ENCODE results near the gene TMEFF1. TPM values are rescaled to one million over a fixed set of nuclear protein-coding genes. Genes with fewer than 3 reads are reported as not detected.
"Not testable (repeated sequence)": the region's sequence is repeated elsewhere in the genome, so short reads cannot be mapped to it uniquely, and the experiment has no call there.

TMEFF1 gene
- total RNA-seq, 1 experiment from 2014 or later, result 2.7 TPM

DNA sequence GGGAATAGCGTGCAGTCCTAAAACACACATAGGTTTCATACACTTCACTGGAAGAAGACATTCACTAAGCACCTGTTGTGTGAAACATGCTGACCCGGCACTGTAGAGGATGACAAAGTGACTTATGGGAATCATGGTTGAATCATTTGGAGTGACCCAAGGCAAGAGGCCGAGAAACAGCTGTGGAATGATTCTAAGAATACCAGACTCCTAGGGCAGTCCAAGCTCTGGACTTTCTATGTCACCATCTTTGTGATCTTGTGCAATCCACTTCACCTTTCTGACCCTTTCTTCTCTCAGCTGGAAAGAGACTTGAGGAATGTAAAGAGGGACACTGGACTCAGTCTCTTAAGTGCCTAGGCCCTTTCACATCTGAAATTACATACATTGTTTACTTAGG lies 32.9 kb upstream of the TMEFF1 start:
- POLR2A ChIA-PET, result interaction anchor here (0.6 kb wide), 1 partner anchor 28 kb away, joined by 4 read pairs; no protein-coding TSS in a partner anchor
- Mint-ChIP-seq H3K27me3 (ENCODE audit: insufficient read depth, unreplicated experiment) (no peaks in the 10 kb centered on the region), H3K36me3 (ENCODE audit: insufficient read depth, unreplicated experiment) (peaks cover 35% of the 10 kb centered on the region), H3K27ac (ENCODE audit: unreplicated experiment) (no peak overlapping the region), H3K9me3 (ENCODE audit: unreplicated experiment) (no peaks in the 10 kb centered on the region), H3K4me3 (ENCODE audit: unreplicated experiment) (no peak overlapping the region), H3K4me1 (ENCODE audit: low read depth, unreplicated experiment) (peaks cover 17% of the 10 kb centered on the region)
- Histone ChIP-seq H3K9me3 (no peaks in the 10 kb centered on the region), H3K27me3 (replicated peaks; ENCODE audit: control insufficient read depth, insufficient read depth, low read length) (no peaks in the 10 kb centered on the region), H3K4me1 (no peaks in the 10 kb centered on the region), H3K36me3 (ENCODE audit: control insufficient read depth, insufficient read depth, low read length) (0 out of 2 replicates have a peak, but pooled peaks cover 1% of the 10 kb centered on the region), H3K4me3 (ENCODE audit: low read depth, low read length) (no peak overlapping the region)
- peak; percentile 57 to 64 for DNase-seq
- BruUV-seq (replicated peaks), result no TSS peak
- intact Hi-C loops (cut with micrococcal nuclease; ENCODE audit: unreplicated experiment), result loop anchor here (5.0 kb wide), 1 partner anchor 67 kb away; no protein-coding TSS in a partner anchor
- TF ChIP-seq, protein P1, sequence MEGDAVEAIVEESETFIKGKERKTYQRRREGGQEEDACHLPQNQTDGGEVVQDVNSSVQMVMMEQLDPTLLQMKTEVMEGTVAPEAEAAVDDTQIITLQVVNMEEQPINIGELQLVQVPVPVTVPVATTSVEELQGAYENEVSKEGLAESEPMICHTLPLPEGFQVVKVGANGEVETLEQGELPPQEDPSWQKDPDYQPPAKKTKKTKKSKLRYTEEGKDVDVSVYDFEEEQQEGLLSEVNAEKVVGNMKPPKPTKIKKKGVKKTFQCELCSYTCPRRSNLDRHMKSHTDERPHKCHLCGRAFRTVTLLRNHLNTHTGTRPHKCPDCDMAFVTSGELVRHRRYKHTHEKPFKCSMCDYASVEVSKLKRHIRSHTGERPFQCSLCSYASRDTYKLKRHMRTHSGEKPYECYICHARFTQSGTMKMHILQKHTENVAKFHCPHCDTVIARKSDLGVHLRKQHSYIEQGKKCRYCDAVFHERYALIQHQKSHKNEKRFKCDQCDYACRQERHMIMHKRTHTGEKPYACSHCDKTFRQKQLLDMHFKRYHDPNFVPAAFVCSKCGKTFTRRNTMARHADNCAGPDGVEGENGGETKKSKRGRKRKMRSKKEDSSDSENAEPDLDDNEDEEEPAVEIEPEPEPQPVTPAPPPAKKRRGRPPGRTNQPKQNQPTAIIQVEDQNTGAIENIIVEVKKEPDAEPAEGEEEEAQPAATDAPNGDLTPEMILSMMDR (IDR thresholded peaks at IDR 0.05; ENCODE audit: insufficient read depth in 1 of 2, low read depth in 1 of 2, low read length in 1 of 2, severe bottlenecking in 1 of 2, unreplicated experiment in 1 of 2), result no peak
- CTCF ChIA-PET, result interaction anchor here (0.7 to 1.2 kb wide), 3 partner anchors 66 to 225 kb away, joined by 3 to 9 read pairs (median 4); no protein-coding TSS in a partner anchor

DNA sequence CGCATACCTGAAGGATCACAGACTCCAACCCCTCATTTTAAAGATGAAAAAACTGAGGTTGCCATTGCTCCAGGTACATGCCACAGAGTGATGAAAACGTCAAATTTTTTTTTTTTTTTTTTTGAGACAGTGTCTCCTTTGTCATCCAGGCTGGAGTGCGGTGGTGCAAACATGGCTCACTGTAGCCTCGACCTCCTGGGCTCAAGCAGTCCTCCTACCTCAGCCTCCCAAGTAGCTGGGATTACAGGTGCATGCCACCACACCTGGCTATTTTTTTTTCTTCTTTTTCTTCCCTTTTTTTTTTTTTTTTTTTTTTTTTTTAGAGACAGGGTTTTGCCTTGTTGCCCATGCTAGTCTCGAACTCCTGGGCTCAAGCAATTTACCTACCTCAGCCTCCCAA lies 32.5 kb upstream of the TMEFF1 start:
- not testable (repeated sequence) for H3K27me3 ChIP-seq (replicated peaks; ENCODE audit: control insufficient read depth, insufficient read depth, low read length); H3K4me3 Mint-ChIP-seq (ENCODE audit: unreplicated experiment); H3K4me3 ChIP-seq (ENCODE audit: low read depth, low read length); H3K9me3 Mint-ChIP-seq (ENCODE audit: unreplicated experiment); DNase-seq; H3K4me1 ChIP-seq; H3K27ac Mint-ChIP-seq (ENCODE audit: unreplicated experiment); H3K36me3 ChIP-seq (ENCODE audit: control insufficient read depth, insufficient read depth, low read length); H3K27me3 Mint-ChIP-seq (ENCODE audit: insufficient read depth, unreplicated experiment); H3K9me3 ChIP-seq; BruUV-seq (replicated peaks)
- ChIA-PET POLR2A (interaction anchor here (0.6 kb wide), 1 partner anchor 29 kb away, joined by 4 read pairs; no protein-coding TSS in a partner anchor), CTCF (interaction anchor here (0.7 to 1.2 kb wide), 3 partner anchors 66 to 225 kb away, joined by 3 to 9 read pairs (median 4); no protein-coding TSS in a partner anchor)
- Mint-ChIP-seq H3K36me3 (ENCODE audit: insufficient read depth, unreplicated experiment) (peaks cover 35% of the 10 kb centered on the region), H3K4me1 (ENCODE audit: low read depth, unreplicated experiment) (peaks cover 17% of the 10 kb centered on the region)
- intact Hi-C loops (cut with micrococcal nuclease; ENCODE audit: unreplicated experiment), result loop anchor here (5.0 kb wide), 1 partner anchor 67 kb away; no protein-coding TSS in a partner anchor

DNA sequence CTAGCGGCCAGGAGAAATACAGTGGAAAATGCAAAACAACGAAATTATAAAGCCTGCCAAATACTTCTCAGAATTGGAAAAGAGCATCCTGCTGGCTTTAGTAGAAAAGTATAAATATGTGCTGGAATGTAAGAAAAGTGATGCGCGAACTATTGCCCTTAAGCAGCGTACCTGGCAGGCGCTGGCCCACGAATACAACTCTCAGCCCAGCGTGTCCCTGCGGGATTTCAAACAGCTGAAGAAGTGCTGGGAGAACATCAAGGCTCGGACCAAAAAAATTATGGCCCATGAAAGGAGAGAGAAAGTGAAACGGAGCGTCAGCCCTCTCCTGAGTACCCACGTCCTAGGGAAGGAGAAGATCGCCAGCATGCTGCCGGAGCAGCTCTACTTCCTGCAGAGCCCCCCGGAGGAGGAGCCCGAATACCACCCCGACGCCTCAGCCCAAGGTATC lies 31.0 kb upstream of the TMEFF1 start:
- no peaks in the 10 kb centered on the region for H3K27me3 Mint-ChIP-seq (ENCODE audit: insufficient read depth, unreplicated experiment)
- H3K36me3 ChIP-seq (ENCODE audit: control insufficient read depth, insufficient read depth, low read length), result 0 out of 2 replicates have a peak, but pooled peaks cover 1% of the 10 kb centered on the region
- DNase-seq, result no peak
- no peaks in the 10 kb centered on the region for H3K9me3 ChIP-seq
- H3K27me3 ChIP-seq (replicated peaks; ENCODE audit: control insufficient read depth, insufficient read depth, low read length), result no peaks in the 10 kb centered on the region
- no peak overlapping the region for H3K27ac Mint-ChIP-seq (ENCODE audit: unreplicated experiment)
- CTCF ChIA-PET, result no interaction called here
- POLR2A ChIA-PET, result no interaction called here
- no peak overlapping the region for H3K4me3 Mint-ChIP-seq (ENCODE audit: unreplicated experiment)
- TF ChIP-seq, protein P1 (IDR thresholded peaks at IDR 0.05; ENCODE audit: insufficient read depth in 1 of 2, low read depth in 1 of 2, low read length in 1 of 2, severe bottlenecking in 1 of 2, unreplicated experiment in 1 of 2), result no peak
- H3K4me3 ChIP-seq (ENCODE audit: low read depth, low read length), result no peak overlapping the region
- intact Hi-C loops (cut with micrococcal nuclease; ENCODE audit: unreplicated experiment), result loop anchor here (5.0 kb wide), 1 partner anchor 65 kb away; no protein-coding TSS in a partner anchor
- H3K36me3 Mint-ChIP-seq (ENCODE audit: insufficient read depth, unreplicated experiment), result peaks cover 35% of the 10 kb centered on the region
- no TSS peak for BruUV-seq (replicated peaks)
- no peaks in the 10 kb centered on the region for H3K4me1 ChIP-seq
- no peaks in the 10 kb centered on the region for H3K9me3 Mint-ChIP-seq (ENCODE audit: unreplicated experiment)
- H3K4me1 Mint-ChIP-seq (ENCODE audit: low read depth, unreplicated experiment), result peaks cover 17% of the 10 kb centered on the region
